ENCODE measurements around the gene SNTG2.

GRCh38 chr2:1125217-1125616 lies 174.6 kb downstream of the SNTG2 start:
- TF ChIP-seq CTCF (IDR thresholded peaks at IDR 0.05) = no peak
- no peak for TF ChIP-seq POLR2A (IDR thresholded peaks at IDR 0.05)
